CD4-positive, alpha-beta T cell treated with Interleukin-1 beta for 1 hour (primary cell): ENCODE measurements around the gene PRDM7.
"Not testable (repeated sequence)": the region's sequence is repeated elsewhere in the genome, so short reads cannot be mapped to it uniquely, and the experiment has no call there.

Experiments used
- DNase-seq, 2 donors: peaks; one replicate each; pipeline ENCODE4 v3.0.0-alpha.2; 2020 to 2022

PRDM7 gene

DNA sequence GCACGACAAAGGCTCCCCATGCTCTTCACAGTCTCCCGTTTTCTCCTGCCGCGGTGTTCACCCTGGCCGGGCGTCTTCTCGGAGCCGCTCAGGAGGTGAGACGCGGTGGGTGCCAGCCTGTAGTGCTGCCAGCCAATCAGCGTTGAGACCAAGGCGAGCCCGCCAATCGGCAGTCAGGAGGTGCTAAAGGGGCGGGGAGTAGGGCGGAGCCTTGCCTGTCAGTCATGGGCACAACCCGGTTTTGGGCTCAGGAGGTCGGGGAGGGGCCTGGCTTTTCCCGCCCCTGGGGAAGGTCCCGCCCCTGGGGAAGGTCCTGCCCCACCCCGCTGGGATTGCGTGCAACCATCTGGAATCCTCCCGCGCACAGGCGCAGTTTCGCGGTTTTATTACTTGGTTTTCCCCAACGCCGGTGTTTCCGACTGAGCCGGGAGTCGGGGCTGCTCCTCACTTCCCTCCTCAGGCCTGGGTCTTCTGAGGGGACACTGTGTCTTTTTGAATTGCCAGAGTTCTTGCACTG is at the start of gene PRDM7:
Gene PRDM7 (minus strand): TSS at position 92 of the 517 bp plus-strand sequence. CDS start 1,421 bp downstream, outside the sequence.
- peak; percentile 96 to 97 for DNase-seq

DNA sequence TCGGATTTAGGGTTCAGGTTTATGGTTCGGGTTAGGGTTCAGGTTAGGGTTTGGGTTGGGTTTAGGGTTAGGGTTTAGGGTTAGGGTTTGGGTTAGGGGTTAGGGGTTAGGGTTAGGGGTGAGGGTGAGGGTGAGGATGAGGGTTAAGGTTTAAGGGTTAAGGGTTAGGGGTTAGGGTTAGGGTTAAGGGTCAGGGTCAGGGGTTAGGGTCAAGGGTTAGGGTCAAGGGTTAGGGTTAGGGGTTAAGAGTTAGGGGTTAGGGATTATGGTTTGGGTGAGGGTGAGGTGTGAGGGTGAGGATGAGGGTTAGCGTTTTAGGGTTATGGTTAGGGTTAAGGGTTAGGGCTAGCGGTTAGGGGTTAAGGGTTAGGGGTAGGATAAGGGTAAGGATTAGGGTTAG is 44.7 kb upstream of the PRDM7 start:
- not testable (repeated sequence) for DNase-seq

DNA sequence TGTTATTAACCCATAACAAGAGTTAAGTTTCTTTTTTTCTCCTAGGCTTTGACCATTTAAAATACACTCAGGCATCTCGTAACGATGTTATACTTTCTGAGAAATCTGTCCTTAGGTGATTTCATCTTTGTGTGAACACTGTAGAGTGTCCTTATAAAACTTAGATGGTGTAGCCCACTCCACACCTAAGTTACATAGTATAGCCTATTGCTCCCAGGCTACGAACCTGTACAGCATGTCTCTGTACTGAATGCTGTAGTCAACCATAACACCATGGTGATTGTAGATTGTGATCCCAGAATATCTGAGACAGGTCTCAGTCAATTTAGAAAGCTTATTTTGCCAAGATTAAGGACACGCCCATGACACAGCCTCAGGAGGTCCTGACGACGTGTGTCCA is 30.5 kb upstream of the PRDM7 start:
- not testable (repeated sequence) for DNase-seq

DNA sequence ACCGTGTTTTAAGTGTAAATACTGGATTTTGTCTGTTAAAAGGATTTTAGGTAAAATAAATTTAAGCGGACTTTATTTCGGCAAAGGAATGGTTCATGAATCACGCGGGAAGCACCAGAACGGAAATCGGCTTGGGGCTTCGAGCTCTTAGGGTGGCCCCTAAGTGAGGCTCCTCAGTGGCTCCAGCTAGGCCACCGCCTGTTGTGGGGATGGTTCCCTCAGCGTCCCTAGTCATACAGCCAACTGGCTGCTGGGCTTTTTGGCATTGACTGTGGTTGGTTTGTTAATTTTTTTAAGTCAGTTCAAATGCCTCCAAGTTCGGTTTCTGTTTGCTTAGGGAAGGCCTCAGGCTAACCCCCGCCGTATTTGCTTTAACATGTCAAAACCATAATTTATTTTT is 29.9 kb upstream of the PRDM7 start:
- not testable (repeated sequence) for DNase-seq

DNA sequence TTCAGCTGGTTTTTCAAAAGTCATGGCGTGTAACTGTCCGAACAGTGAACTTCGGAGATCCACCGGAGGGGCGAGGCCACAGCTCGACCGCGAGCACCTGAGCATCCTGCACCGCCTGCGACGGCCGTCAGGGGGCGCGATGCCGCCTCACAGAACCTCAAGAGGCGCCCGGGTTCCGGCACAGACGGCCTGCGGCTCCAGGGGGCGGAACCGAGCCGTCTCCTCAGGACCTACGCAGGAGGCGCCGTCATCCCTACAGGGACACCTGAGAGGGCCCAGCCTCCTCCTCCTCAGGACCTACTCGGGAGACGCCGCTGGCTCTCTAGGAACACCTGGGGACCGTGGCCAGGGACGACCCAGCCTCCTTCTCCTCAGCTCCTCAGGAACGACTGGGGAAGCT is 29.1 kb upstream of the PRDM7 start:
- DNase-seq, result peak; percentile 36 to 64

DNA sequence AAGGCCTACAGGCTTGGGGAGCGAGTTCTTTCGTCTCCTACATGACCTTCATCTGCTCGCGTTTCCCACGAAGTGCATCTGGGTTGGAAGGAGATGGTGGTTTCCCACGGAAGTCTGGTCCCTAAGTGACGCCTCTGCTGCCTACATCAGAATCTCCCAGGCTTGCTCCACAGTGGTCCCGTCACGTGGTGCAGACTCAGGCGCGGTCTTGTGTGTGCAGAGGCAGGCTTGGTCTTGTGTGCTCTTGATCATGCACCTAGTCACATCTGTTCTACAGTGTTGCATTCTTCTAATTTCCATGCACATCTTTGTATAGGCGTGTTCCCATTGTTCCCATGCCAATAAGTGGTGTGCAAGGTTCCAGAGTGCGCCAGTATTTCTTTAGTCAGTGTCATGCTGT is 27.6 kb upstream of the PRDM7 start:
- not testable (repeated sequence) for DNase-seq

DNA sequence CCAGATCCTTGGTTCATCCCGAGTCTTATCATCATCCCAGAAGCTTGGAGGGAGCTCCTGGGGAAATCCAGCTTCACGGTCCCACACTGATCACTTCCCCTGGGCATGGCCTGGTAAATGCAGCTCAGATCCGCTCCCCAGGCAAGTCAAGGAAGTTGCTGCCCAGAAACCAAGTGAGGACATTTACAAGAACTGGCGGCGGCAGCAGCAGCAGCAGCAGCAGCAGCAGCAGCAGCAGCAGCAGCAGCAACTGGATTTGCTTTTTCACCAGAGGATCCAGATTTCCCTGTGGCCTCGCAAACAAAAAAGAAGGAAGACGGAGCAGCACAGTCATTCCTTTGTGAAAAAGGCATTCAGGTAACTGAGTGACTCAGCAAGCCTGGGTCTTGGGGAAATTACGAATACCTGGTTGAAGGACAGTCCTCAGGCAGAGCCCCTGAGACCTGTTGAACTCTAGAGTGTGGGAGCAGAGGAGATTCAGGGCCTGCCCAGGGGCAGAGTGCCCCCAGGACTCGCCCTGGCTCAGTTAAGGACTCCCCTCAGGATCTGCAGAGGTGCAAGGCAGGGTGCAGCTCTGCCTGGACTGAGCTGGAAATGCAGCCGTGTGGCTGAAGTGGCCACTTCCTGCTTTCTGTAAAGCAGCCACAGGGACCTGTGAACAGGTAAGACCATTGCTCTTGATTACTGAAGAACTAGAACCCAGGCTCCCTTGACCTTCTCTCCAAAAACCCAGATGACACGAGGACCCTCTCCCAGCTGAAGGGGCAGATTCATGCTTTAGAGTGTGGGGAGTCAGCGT is 25.2 kb upstream of the PRDM7 start:
- not testable (repeated sequence) for DNase-seq

DNA sequence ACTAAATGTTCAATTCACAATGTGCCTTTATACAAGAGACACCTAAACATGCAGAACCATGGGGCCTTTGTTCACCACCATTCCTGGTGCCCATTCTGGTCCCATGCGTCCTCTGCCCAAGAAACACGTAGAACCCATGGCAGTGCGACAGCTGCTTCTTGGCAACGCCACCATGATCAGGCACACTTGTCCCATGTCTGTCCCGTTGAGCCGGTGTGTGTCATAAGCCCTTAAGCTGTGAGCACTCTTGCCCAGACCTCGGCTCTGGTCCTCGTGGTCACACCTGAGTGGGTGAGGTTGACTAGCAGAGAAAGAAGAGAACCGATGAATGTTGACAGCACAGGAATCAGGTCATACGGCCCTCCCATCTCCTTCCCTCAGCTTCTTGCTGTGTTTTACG is 24.2 kb upstream of the PRDM7 start:
- DNase-seq, result not testable (repeated sequence)

DNA sequence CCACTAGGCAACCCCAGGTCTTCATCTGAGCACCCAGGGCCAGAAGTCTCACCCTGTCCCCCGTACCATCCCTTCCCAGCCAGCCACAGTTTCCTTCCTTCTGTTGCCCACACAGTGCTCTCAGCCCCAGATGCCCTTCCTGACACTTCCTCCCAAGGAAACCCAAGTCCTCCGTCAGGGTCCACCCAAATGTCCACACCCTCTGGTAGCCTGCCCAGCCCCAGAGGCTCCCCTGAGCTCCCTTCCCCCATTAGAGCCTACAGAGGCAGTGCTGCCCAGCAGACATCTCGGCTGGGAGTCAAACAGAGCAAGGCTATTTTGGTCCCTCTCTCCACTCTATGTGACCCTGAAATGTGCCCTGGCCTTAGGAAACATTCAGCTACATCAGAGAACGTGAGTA is 23.7 kb upstream of the PRDM7 start:
- DNase-seq, result not testable (repeated sequence)

DNA sequence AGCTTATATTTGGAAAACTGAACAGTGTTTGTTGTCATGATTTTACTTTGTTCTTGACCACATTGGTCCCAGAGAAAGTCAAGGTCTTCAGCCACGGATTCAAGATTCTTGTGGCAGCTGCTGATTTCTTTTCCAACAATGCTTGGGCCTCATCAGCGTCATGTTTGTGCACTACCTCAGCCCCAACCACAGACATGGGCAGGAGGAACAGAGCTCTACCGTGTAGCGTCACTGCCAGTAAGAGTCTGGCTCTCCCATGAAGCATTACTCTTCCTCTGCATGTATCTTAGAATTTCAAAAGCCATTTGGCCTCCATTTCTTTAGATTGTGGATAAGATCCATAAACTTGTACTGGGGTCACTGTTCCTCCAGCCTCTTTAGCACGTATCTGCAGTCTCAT is 23.1 kb upstream of the PRDM7 start:
- peak in 1 of 2 donors; percentile 11 for DNase-seq

DNA sequence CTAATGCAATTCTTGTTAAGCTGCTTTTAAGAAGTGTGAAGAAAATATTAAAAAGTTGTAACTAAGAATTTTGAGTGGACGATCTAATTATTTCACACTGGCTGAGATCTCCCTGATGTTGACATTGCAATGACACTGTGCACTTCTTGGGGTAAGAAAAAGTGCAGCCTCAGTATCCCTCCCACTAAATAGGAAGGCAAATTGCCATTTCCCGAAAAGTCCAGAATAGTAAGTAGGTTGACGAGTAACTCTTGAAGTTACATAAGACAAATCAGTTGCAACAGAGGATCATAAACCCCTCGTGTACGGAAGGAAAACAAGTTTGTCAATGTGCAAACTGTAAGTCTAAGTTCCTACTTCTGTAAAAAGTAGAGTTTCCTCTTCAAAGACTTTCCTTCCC is 21.8 kb upstream of the PRDM7 start:
- DNase-seq, result not testable (repeated sequence)

DNA sequence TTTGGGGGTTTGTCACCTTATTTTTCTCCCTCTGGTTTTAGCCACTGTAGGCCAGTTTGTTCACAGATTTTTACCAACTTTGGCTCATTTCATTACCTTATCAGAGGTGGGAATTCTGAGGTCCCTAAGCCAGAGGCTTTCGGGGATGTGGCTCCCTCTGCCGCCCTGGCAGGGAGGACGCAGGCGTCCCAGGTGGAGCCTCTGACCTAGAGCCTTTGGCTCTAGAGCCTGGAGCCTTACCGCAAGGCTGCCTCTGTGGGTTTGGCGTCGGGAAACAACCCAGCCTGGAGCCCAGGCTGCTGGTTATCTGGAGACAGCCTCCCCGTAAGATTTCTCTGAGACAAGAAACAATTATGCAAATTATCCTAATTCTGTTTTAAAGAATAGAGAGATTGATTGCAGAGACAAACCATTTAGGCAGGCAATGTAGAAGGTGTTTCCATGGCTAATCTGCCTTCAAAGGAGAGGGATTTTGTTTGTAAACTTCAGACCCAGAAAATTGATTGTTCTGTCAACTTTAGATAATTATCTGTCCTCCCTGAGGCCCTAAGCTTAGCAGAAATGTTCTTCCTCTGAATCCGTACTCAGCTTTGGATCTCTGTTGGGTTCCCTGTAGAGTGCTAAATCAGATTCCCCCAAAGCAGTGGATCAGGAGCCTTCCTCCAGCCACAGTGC is 20.0 kb upstream of the PRDM7 start:
- DNase-seq, result not testable (repeated sequence)

DNA sequence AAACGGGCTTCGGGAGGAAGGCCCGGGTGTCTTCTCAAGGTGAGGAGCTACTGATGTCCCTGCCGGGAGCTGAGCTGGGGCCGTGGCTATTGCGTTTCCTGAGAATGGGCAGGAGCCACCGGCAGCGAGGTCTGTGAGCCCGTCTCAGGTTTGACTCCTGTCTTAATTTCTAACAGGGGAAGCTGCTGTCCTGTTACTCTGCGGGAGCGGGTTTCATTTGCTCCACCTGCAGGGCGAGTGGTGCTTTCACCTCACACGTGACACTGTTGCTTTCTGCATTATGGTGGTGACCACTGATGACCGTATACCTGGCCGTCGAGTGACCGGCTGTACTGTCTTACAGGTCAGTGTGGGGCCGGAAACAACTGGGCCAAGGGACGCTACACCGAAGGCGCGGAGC is 17.7 kb upstream of the PRDM7 start:
- not testable (repeated sequence) for DNase-seq

DNA sequence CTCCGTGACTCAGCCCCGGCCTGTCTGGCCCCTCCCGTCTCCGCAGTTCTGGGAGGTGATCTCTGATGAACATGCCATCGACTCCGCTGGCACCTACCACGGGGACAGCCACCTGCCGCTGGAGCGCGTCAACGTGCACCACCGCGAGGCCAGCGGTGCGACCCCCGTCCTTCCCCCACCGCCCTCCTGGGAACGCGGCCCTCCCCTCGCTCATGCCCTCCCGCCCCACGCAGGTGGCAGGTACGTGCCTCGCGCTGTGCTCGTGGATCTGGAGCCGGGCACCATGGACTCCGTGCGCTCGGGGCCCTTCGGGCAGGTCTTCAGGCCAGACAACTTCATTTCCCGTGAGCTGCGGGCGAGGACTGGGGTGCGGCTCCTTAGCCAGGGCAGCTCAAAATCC is 17.2 kb upstream of the PRDM7 start:
- DNase-seq, result not testable (repeated sequence)

DNA sequence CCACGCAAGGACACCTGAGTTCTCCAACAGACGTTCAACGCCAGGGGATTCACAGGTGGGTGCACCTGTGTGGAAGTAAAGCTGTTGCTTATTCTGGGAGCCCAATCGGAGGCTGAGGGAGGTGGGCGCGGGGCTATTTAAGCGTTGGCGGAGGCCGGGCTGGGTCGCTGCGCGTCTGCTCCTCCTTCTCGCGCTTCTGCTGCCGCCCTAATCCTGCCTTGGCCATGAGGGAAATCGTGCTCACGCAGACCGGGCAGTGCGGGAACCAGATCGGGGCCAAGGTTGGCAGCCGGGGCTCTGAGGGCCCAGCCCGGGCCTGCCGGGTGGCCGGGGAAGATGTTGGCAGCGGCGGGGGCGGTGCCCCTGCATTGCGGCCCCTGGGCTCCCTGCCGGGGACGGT is 16.7 kb upstream of the PRDM7 start:
- DNase-seq, result not testable (repeated sequence)

DNA sequence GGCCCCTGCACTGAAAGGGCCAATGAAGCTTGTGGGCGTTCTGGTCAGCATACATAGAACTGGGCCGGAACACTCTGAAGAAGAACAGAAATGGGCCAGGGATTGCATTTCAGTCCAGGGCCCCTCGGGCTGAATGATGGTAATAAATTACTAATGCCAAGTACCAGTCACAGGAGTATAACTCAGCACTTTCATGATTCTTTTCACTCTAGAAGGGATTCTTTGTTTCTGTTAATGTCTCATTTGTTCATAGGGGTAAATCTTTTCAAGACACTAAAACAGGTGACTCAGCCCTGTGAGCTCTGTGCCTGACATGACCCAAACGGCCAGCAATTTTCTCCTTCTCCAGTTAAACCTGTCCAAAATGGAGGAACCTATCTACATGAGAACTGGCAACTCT is 15.7 kb upstream of the PRDM7 start:
- not testable (repeated sequence) for DNase-seq

DNA sequence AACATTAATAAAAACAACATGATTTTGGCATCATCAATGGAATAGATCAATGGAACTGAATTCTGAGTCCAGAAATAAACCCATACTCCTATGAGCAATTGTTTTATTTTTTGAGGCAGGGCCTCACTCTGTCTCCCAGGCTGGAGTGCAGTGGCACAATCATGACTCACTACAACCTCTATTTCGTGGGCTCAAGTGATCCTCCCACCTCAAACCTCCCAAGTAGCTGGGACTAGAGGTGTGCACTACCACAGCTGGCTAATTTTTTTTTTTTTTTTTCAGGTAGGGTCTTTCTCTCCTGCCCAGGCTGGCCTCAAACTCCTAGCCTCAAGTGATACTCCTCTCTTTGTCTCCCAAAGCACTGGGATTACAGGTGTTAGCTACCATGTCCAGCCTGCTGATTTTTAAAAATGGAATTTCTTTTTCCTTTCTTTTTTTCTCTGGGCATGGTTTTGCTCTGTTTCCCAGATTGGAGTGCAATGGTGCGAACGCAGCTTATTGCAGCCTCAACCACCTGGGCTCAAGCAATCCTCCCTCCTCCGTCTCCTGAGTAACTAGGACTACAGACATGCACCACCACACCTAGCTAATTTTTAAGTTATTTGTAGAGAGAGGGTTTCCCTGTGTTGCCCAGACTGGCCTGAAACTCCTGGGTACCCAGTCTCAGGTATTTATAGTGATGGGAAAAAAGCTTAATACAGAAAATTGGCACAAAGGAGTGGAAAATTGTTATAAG is 7.3 kb upstream of the PRDM7 start:
- DNase-seq, result no peak

DNA sequence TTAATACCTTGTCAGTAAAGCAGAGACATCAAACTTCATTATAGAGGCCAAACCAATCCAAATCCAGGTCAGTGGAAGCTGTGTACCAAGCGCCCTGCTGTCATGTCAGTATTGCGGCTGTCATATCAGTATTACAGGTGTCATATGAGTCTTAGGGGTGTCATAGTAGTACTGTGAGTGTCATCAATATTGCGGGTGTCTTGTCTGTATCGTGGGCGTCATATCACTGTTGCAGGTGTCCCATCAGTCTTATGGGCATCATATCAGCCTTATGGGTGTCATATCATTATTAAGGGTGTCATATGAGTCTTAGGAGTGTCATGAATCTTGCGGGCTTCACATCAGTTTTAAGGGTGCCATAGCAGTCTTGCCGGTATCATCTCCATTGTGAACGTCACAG is 6.0 kb upstream of the PRDM7 start:
- no peak for DNase-seq

DNA sequence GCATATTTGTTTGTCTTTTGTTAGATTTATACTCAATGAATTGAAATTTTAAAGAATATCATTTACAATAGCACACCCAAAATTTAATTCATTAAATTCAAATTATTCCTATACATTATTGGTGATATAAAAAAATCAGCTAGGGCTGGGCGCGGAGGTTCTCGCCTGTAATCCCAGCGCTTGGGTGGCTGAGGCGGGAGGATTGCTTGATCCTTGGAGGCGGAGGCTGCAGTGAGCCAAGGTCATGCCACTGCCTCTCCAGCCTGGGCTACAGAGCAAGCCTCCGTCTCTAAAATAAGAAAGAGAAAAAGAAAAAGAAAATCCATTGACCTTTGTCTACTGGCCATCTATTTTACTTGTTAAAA is 4.5 kb upstream of the PRDM7 start:
- no peak for DNase-seq

DNA sequence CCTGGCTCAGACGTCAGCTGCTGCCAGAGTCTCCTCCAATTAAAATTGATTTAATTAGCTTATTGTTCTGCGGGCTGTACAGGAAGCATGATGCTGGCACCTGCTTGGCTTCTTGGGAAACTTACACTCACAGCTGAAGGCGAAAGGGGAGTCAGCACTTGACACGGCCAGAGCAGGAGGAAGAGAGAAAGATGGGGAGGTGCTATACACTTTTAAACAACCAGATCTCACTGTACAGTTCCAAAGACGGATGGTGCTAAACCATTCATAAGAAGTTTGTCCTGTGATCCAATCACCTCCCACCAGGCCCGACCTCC is 1.4 kb upstream of the PRDM7 start:
- no peak for DNase-seq

DNA sequence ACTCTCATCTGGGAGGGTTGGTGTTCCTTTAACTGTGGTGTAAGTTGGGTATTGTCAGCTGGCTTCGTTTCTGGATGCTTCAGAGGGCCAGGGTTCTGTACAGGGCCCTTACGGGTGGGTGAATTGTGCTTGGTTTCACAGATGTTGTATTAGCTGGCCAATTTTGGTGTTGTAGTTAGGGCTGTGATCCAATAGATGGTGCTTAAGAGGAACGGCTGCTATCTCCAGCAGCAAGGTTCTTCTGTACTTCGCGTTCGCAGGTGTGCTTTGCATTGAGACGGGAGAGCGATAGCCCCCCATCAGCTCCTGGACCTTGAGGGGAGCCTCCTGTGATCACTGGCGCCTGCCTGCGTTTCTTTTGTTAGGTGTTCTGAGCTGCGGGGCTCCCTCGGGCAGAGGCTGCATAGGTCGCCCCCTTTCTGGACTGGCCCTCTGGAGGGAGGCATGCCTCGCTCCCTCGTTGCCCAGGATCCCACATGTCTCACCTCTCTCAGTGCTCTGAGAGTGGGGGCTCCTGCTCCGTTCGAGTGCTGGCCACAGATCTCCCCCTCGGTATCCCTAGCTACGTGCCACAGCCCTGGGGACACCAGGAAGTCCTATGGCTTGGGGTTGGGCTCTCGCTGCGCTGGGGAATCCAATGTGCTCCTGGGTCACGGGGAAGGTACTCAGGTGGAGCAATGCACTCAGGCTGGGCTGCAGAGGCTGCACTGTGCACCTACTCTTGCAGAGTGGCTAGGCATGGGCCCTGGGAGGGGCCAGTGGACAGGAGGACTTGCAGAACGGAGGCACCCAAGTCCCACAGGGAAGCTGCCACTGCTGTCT is 837 bp upstream of the PRDM7 start:
- peak; percentile 40 to 58 for DNase-seq

DNA sequence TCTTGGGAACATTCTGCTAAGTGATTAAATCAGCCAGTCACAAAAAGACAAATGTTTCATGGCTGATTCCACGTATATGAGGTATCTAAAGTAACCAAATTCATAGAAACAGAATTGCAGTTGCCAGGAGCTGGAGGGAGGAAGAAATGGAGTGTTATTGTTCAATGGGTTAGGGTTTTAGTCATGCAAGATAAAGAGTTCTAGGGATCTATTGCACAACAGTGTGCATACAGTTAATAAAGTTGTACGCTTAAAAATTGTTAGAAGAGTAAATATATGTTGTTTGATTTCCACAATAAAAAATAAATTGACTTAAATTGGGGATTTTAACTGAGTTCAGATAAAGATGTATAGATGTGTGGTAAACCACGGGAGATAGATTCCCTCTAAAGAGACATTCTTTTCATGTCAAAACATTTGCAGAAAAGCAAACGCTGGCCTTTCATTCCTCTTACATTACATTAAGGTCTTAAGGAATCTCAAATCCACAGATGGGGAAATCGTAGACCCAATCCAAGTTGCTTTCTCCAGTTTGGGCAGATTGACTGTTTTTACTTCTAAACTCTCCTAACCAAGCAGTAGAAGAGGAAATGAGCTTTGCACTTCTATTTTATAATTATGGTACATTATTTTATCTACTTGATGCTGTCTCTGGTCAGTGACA is 4.6 kb downstream of the PRDM7 start:
- no peak for DNase-seq
